Suprapubic skin (tissue), 3 donors: Measurements from ENCODE around the gene TXNDC11.

Source experiments
- CTCF ChIP-seq, 2 donors: fragments of 200-600 bp in 1 of 2; fragments of 450-650 bp in 1 of 2; sonication (generic) in 1 of 2; IDR thresholded peaks; one replicate each; pipeline ENCODE4 v1.5.1; 2016 to 2019; ENCODE audit warnings: antibody characterized with exemption in 2 of 2, mild to moderate bottlenecking in 1 of 2, moderate library complexity in 1 of 2
- EP300 ChIP-seq: sonication (generic); formaldehyde crosslinking; IDR thresholded peaks from one replicate; pipeline ENCODE4 v1.6.1; 2017; ENCODE audit warnings: antibody characterized with exemption
- POLR2A ChIP-seq, 2 donors: fragments of 450-650 bp; IDR thresholded peaks; one replicate each; pipeline ENCODE4 v1.6.1; 2017; ENCODE audit warnings: antibody characterized with exemption in 2 of 2, mild to moderate bottlenecking in 2 of 2, moderate library complexity in 2 of 2

DNA sequence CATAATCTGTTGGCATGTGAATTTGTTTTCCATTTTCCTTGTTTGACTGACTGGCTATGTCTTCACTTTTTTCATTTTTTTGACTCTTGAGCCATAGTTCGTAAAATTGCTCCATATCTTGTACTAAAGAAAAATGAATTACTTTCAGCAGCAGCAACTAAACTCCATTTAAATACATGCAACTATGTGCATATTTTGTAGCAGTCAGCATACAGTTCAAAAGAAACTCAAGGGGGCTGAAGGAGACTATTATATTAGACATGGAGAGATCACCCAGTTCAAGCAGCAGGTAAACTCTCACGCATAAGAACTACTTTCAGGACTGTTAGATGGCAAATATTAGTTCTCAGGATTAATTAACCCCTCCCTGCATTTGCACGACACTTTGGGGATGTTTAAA, 13.6 kb upstream of the TXNDC11 start:
- TF ChIP-seq CTCF (IDR thresholded peaks at IDR 0.05) = no peak
- no peak for TF ChIP-seq POLR2A (IDR thresholded peaks at IDR 0.05)
- no peak for TF ChIP-seq EP300
